GM19452 (cell line): ENCODE data around the gene RGMA.
"Not testable (repeated sequence)": the region's sequence is repeated elsewhere in the genome, so short reads cannot be mapped to it uniquely, and the experiment has no call there.

Experiments
- ATAC-seq: cut with Tn5 transposase; IDR thresholded peaks from one replicate; pipeline ENCODE4 v1.9.1; 2021; ENCODE audit not compliant: unreplicated experiment

Gene RGMA

GRCh38 chr15:93049233-93049632 is 39.8 kb downstream of the RGMA start:
- ATAC-seq: no peak

- ATAC-seq: no peak
Observed at GRCh38 chr15:93048759-93049161, 40.3 kb downstream of the RGMA start.

- no peak for ATAC-seq
Observed at GRCh38 chr15:93048426-93048721, 40.6 kb downstream of the RGMA start.

- ATAC-seq: no peak
Observed at GRCh38 chr15:93047621-93048425, 41.2 kb downstream of the RGMA start.

- no peak for ATAC-seq
Observed at GRCh38 chr15:93046721-93047120, 42.3 kb downstream of the RGMA start.

- ATAC-seq: no peak
Observed at GRCh38 chr15:93046120-93046519, 42.9 kb downstream of the RGMA start.

GRCh38 chr15:93045191-93045785 is 43.7 kb downstream of the RGMA start:
- ATAC-seq: no peak

GRCh38 chr15:93044301-93045190 is 44.5 kb downstream of the RGMA start:
- ATAC-seq: no peak

GRCh38 chr15:93043621-93044300 is 45.2 kb downstream of the RGMA start:
- ATAC-seq: no peak

- ATAC-seq: no peak
Observed at GRCh38 chr15:93042691-93043378, 46.2 kb downstream of the RGMA start.

- ATAC-seq: no peak
Observed at GRCh38 chr15:93042211-93042610, 46.8 kb downstream of the RGMA start.

GRCh38 chr15:93041159-93041547 is 47.9 kb downstream of the RGMA start:
- ATAC-seq: no peak

GRCh38 chr15:93040288-93041158 is 48.5 kb downstream of the RGMA start:
- no peak for ATAC-seq

GRCh38 chr15:93039562-93040287 is 49.3 kb downstream of the RGMA start:
- ATAC-seq: not testable (repeated sequence)

- ATAC-seq: no peak
Observed at GRCh38 chr15:93037820-93038705, 50.9 kb downstream of the RGMA start.

- no peak for ATAC-seq
Observed at GRCh38 chr15:93036951-93037819, 51.8 kb downstream of the RGMA start.
